T-helper 17 cell (primary cell): Measurements from ENCODE around the gene CDCP1. TPM values are rescaled to one million over a fixed set of nuclear protein-coding genes. Genes with fewer than 3 reads are reported as not detected.

Experiments
- ATAC-seq: fragments of 150-1000 bp; cut with Tn5 transposase; 2 replicates; pipeline ENCODE4 v1.10.0; 2021; ENCODE audit warnings: mild to moderate bottlenecking, moderate library complexity
- DNase-seq, 3 donors: peaks; one replicate each; pipeline versions ENCODE4 v3.0.0 to v3.0.0-alpha.2; 2020 to 2021
- H3K9me3 ChIP-seq: one replicate; pipeline ENCODE4 v1.7.0; 2013; ENCODE audit warnings: low read length, mild to moderate bottlenecking; ENCODE audit not compliant: control insufficient read depth, poor library complexity, severe bottlenecking
- H3K27ac Mint-ChIP-seq: one replicate; pipeline ENCODE4 v1.8.0; 2022; ENCODE audit warnings: mild to moderate bottlenecking, moderate library complexity, mixed read lengths
- H3K27me3 Mint-ChIP-seq: one replicate; pipeline ENCODE4 v1.8.0; 2022; ENCODE audit warnings: mixed read lengths
- H3K36me3 Mint-ChIP-seq: one replicate; pipeline ENCODE4 v1.8.0; 2022; ENCODE audit warnings: low read depth, mixed read lengths
- H3K4me1 Mint-ChIP-seq: one replicate; pipeline ENCODE4 v1.8.0; 2022; ENCODE audit warnings: mild to moderate bottlenecking, mixed read lengths
- H3K4me3 Mint-ChIP-seq: one replicate; pipeline ENCODE4 v1.8.0; 2022; ENCODE audit warnings: mild to moderate bottlenecking, moderate library complexity, mixed read lengths
- total RNA-seq, 4 donors: library from RNA in 2 of 4; stranded (reverse) in 2 of 4; gene quantifications; one replicate each; pipeline ENCODE4 v1.2.3 and lab custom pipeline; 2022 to 2026

CDCP1 gene
- total RNA-seq, 2 donors from 2014 or later = 0.31 to 0.32 TPM

DNA sequence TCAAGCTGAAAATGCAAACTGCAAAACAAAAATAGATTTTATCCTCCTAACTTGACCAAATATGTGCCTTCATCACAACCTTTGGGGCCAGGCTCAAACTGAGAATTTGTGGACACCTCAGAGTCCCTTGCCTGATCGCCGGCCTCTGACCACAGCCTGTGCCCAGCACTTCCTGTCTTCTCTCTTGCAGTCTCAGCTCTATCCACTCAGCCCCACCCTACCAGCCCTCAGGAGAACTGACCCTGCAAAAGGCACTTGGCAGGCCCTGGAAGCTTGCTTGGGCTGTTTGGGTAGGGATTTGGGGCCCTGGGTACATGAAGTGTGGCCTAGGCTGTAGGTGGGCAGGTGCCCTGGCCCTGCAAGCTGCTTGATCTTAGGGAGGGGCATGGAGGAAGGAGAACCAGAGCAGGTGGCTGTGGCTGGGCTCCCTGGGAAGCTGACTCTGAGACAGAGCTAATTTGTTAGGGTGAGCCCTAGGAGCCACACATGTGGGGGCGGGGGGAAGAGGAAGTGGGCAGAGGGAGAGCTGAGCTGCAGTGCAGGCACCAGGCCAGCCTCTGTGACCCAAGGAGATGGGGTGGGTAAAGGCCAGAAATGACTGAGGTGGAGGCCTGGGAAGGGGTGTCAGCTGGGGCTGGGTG, 111.4 kb downstream of the CDCP1 start:
- Mint-ChIP-seq H3K36me3 (peaks cover 2% of the 10 kb centered on the region), H3K4me1 (peaks cover 31% of the 10 kb centered on the region), H3K27ac (peak overlapping the region; percentile 66), H3K4me3 (peak overlapping the region; percentile 87), H3K27me3 (peaks cover 42% of the 10 kb centered on the region)
- H3K9me3 ChIP-seq = no peaks in the 10 kb centered on the region
- no peak for ATAC-seq
- DNase-seq = no peak

GRCh38 chr3:45033791-45034190, 112.4 kb downstream of the CDCP1 start:
- Mint-ChIP-seq H3K4me1 (peaks cover 31% of the 10 kb centered on the region), H3K36me3 (peaks cover 2% of the 10 kb centered on the region), H3K4me3 (no peak overlapping the region), H3K27me3 (peaks cover 42% of the 10 kb centered on the region), H3K27ac (no peak overlapping the region)
- no peaks in the 10 kb centered on the region for H3K9me3 ChIP-seq
- no peak for ATAC-seq
- DNase-seq = no peak

Other genes with a start within 250 kb of the CDCP1 start
- 10 to 100 TPM; 43.5 to 51.4 TPM for gene ZDHHC3, start 170.2 kb downstream of the CDCP1 start, total RNA-seq
- 10 to 100 TPM; 36.5 to 36.9 TPM for gene EXOSC7, start 170.1 kb downstream of the CDCP1 start, total RNA-seq
- gene CLEC3B, start 120.1 kb downstream of the CDCP1 start, total RNA-seq = under 1 TPM in 1 of 2 donors, not detected in 1; 0.99 TPM
- gene TMEM158, start 79.9 kb upstream of the CDCP1 start, total RNA-seq = 1 to 10 TPM in 1 of 2 donors, under 1 TPM in 1; 0.25 to 6.5 TPM
- 10 to 100 TPM; 17.8 to 19.3 TPM for gene LARS2, start 242.2 kb upstream of the CDCP1 start, total RNA-seq